Measurements from ENCODE around the gene FADS3.

The FADS3 gene

DNA sequence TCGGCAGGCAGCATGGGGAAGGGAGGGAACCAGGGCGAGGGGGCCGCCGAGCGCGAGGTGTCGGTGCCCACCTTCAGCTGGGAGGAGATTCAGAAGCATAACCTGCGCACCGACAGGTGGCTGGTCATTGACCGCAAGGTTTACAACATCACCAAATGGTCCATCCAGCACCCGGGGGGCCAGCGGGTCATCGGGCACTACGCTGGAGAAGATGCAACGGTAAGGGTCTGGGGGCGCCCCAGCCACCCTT, 63.0 kb downstream of the FADS3 start:
- peak overlapping the region in 1 of 2 experiments; percentile 79 for H3K27ac ChIP-seq (ENCODE audit: insufficient read depth in 1 of 2, low read depth in 1 of 2, low read length in 2 of 2, poor library complexity in 1 of 2, severe bottlenecking in 2 of 2)
- no peak for DNase-seq
- POLR2A ChIA-PET, result interaction anchor here (0.6 to 3.4 kb wide), 2 partner anchors 12 to 394 kb away, joined by 3 to 40 read pairs; partner anchors contain the start of gene FADS1
- no peaks in the 10 kb centered on the region for H3K27me3 ChIP-seq (replicated peaks in 2 of 5; ENCODE audit: control insufficient read depth in 4 of 5, insufficient read depth in 5 of 5, low read length in 4 of 5)
- peaks cover 0 to 35% (median 0%) of the 10 kb centered on the region in 4 experiments for H3K36me3 ChIP-seq (ENCODE audit: control insufficient read depth in 4 of 4, insufficient read depth in 4 of 4, low read length in 3 of 4)
- peaks cover 24 to 66% (median 59%) of the 10 kb centered on the region in 4 experiments for H3K4me1 ChIP-seq (ENCODE audit: control extremely low read depth in 1 of 4, control insufficient read depth in 4 of 4, insufficient read depth in 4 of 4, low read length in 3 of 4)
- CTCF ChIA-PET, result interaction anchor here (0.8 to 4.8 kb wide), 8 partner anchors 12 to 76 kb away, joined by 3 to 50 read pairs (median 6); partner anchors contain the start of gene FADS1
- H3K9me3 ChIP-seq (ENCODE audit: control extremely low read depth in 1 of 5, control insufficient read depth in 4 of 5, insufficient read depth in 2 of 5, low read depth in 1 of 5, low read length in 4 of 5), result no peaks in the 10 kb centered on the region
- WGBS (ENCODE audit: insufficient coverage), result 0% methylated on average over 16 of the region's 16 CpGs
- H3K4me3 ChIP-seq (ENCODE audit: control insufficient read depth in 1 of 7, extremely low read depth in 1 of 7, insufficient read depth in 4 of 7, low read depth in 2 of 7, low read length in 6 of 7), result peak overlapping the region; percentile 53 to 97 (median 84)

DNA sequence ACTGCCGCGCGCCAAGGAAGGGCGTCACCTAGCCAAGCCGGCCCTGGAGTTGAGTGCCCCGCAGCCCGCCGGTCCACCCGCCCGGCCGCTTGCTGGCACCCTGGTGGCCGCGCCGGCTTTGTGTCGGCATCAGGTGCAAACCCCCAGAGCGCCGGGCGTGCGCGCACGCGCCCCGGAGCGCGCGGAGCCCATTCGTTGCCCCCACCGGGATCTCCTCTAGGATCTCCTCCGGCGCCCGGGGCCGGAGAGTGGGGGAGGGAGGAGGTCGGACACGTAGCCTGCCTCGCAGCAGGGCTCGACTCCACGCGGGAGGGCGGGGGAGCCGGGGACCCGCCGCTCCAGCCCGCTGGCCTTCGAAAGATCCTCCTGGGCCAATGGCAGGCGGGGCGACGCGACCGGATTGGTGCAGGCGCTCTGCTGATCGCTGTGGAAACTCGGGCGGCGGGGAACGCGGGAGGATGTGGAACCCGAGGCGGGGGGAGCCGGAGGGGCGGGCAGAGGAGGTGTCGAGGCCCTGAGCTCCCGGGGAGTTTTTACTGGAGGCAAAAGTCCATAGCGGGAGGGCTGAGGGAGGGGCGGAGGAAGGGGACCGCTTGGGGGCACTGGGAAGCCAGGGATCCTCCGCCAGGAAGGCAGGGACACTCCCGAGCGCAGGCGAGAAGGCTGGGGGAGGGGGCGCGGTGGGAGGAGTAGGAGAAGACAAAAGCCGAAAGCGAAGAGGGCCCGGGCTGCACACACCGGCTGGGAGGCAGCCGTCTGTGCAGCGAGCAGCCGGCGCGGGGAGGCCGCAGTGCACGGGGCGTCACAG, 63.6 kb downstream of the FADS3 start, which contains the start of gene FADS2:
TSS of gene FADS2 (plus strand) at position 730 of the 808 bp plus-strand sequence. CDS start 91 bp downstream, outside the sequence.
- Histone ChIP-seq H3K27me3 (replicated peaks in 2 of 5; ENCODE audit: control insufficient read depth in 4 of 5, insufficient read depth in 5 of 5, low read length in 4 of 5) (no peaks in the 10 kb centered on the region), H3K9me3 (ENCODE audit: control extremely low read depth in 1 of 5, control insufficient read depth in 4 of 5, insufficient read depth in 2 of 5, low read depth in 1 of 5, low read length in 4 of 5) (no peaks in the 10 kb centered on the region), H3K36me3 (ENCODE audit: control insufficient read depth in 4 of 4, insufficient read depth in 4 of 4, low read length in 3 of 4) (peaks cover 0 to 29% (median 0%) of the 10 kb centered on the region in 4 experiments), H3K4me3 (ENCODE audit: control insufficient read depth in 1 of 7, extremely low read depth in 1 of 7, insufficient read depth in 4 of 7, low read depth in 2 of 7, low read length in 6 of 7) (peak within 1 kb of the TSS; percentile 53 to 97 (median 84)), H3K27ac (ENCODE audit: insufficient read depth in 1 of 2, low read depth in 1 of 2, low read length in 2 of 2, poor library complexity in 1 of 2, severe bottlenecking in 2 of 2) (peak within 1 kb of the TSS; percentile 64 to 79), H3K4me1 (ENCODE audit: control extremely low read depth in 1 of 4, control insufficient read depth in 4 of 4, insufficient read depth in 4 of 4, low read length in 3 of 4) (peaks cover 24 to 61% (median 54%) of the 10 kb centered on the region in 4 experiments)
- CTCF ChIA-PET, result interaction anchor here (0.6 to 4.8 kb wide), 9 partner anchors 11 to 77 kb away, joined by 3 to 50 read pairs (median 3); partner anchors contain the start of gene FADS1
- POLR2A ChIA-PET, result interaction anchor here (0.6 to 3.4 kb wide), 2 partner anchors 11 to 393 kb away, joined by 3 to 40 read pairs; partner anchors contain the start of gene FADS1
- DNase-seq, result peak; percentile 81 to 92 (median 89)
- 0% methylated on average over 51 of the region's 83 CpGs for WGBS (ENCODE audit: insufficient coverage)

DNA sequence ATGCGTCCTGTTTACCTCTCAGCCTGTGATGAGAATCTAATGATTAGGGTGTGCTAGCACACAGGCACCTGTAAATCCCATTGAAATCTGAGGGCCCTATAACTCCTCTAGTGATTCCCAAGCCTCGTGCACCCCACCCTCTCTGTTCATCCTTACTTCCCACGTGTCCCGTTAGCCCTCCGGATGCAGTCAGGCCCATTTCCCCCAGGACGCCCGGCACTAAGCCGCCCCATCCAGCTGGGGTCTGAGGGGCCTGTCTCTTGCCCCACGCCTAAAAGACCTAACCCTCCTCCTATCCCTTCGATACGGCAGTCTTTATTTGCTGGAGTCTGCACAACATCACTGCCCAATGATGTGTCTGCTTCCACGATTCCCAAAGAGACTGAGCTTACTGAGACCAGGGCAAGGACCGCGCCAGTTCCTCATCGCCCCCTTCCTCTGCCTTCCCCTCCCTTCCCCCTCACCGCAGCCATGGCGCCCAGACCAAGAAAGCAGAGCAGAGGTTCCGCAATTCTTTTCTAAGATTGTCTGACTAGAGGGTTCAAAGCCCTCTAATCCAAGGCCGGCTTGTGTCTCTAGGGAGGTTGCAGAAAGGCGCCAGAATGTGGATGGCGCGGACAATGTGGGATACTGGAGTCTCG, 64.3 kb downstream of the FADS3 start:
- Histone ChIP-seq H3K27me3 (replicated peaks in 2 of 5; ENCODE audit: control insufficient read depth in 4 of 5, insufficient read depth in 5 of 5, low read length in 4 of 5) (no peaks in the 10 kb centered on the region), H3K36me3 (ENCODE audit: control insufficient read depth in 4 of 4, insufficient read depth in 4 of 4, low read length in 3 of 4) (peaks cover 0 to 22% (median 0%) of the 10 kb centered on the region in 4 experiments), H3K9me3 (ENCODE audit: control extremely low read depth in 1 of 5, control insufficient read depth in 4 of 5, insufficient read depth in 2 of 5, low read depth in 1 of 5, low read length in 4 of 5) (no peaks in the 10 kb centered on the region), H3K27ac (ENCODE audit: insufficient read depth in 1 of 2, low read depth in 1 of 2, low read length in 2 of 2, poor library complexity in 1 of 2, severe bottlenecking in 2 of 2) (peak overlapping the region; percentile 64 to 79), H3K4me1 (ENCODE audit: control extremely low read depth in 1 of 4, control insufficient read depth in 4 of 4, insufficient read depth in 4 of 4, low read length in 3 of 4) (peaks cover 24 to 54% (median 48%) of the 10 kb centered on the region in 4 experiments), H3K4me3 (ENCODE audit: control insufficient read depth in 1 of 7, extremely low read depth in 1 of 7, insufficient read depth in 4 of 7, low read depth in 2 of 7, low read length in 6 of 7) (peak overlapping the region; percentile 53 to 97 (median 84))
- ChIA-PET CTCF (interaction anchor here (0.6 to 4.8 kb wide), 5 partner anchors 10 to 74 kb away, joined by 3 to 50 read pairs (median 9); partner anchors contain the start of gene FADS1), POLR2A (interaction anchor here (3.4 kb wide), 1 partner anchor 11 kb away, joined by 40 read pairs; the partner anchor contains the start of gene FADS1)
- DNase-seq, result peak; percentile 78 to 90 (median 89)
- 6% methylated on average over 17 of the region's 23 CpGs for WGBS (ENCODE audit: insufficient coverage)
